GM12891 (cell line): ENCODE data around the gene UBLCP1.

Source experiments
- PAX5 ChIP-seq: IDR thresholded peaks from 2 replicates; pipeline ENCODE4 v1.6.1; 2011; ENCODE audit warnings: low read length, moderate library complexity, mild to moderate bottlenecking; ENCODE audit not compliant: insufficient read depth, severe bottlenecking
- POLR2A ChIP-seq: IDR thresholded peaks from 2 replicates; pipeline ENCODE4 v1.6.1; 2011; ENCODE audit warnings: low read depth, low read length, control low read depth
- POLR2AphosphoS5 ChIP-seq: IDR thresholded peaks from 2 replicates; pipeline ENCODE4 v1.6.1; 2011; ENCODE audit warnings: low read depth, low read length, control low read depth
- POU2F2 ChIP-seq: IDR thresholded peaks from 2 replicates; pipeline ENCODE4 v1.6.1; 2011; ENCODE audit warnings: low read depth, mild to moderate bottlenecking, control low read depth, low read length, moderate library complexity
- TAF1 ChIP-seq: IDR thresholded peaks from 2 replicates; pipeline ENCODE4 v1.6.1; 2011; ENCODE audit warnings: low read depth, low read length, control low read depth

DNA sequence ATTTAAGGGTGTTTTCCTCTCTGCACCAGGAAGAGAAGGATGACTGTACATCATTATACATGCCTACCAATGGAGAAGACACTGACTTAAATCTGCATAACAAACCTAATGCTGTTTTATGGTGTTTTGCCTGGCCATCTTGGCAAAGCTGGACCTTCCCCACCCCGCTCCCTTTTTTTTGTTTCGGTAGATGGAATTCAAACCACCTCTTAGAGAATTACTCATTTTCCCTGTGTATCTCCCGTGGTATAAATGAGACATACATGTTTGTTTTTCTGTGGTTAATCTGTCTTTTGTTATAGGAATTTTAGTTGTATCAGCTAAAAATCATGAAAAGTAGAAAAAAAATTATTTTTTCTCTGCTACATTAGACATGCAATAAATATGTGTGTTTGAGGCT lies 38.4 kb downstream of the UBLCP1 start:
- TF ChIP-seq TAF1: no peak
- no peak for TF ChIP-seq POLR2A
- TF ChIP-seq POU2F2: no peak
- no peak for TF ChIP-seq POLR2AphosphoS5
- TF ChIP-seq PAX5: no peak
